Vagina (tissue), 2 donors: Measurements from ENCODE around the gene COQ8A.

Source experiments
- POLR2A ChIP-seq, 2 donors: fragments of 450-650 bp; IDR thresholded peaks; one replicate each; pipeline ENCODE4 v1.6.1; 2017; ENCODE audit warnings: antibody characterized with exemption in 2 of 2, mild to moderate bottlenecking in 2 of 2, moderate library complexity in 2 of 2
- TF ChIP-seq, protein P1 (sequence below), 3 experiments: fragments of 450-650 bp in 2 of 3; fragments of 200-600 bp in 1 of 3; sonication (generic) in 1 of 3; IDR thresholded peaks; one replicate each; pipeline ENCODE4 v1.5.1; 2017 to 2019; ENCODE audit warnings: antibody characterized with exemption in 3 of 3, mild to moderate bottlenecking in 2 of 3, moderate library complexity in 2 of 3

DNA sequence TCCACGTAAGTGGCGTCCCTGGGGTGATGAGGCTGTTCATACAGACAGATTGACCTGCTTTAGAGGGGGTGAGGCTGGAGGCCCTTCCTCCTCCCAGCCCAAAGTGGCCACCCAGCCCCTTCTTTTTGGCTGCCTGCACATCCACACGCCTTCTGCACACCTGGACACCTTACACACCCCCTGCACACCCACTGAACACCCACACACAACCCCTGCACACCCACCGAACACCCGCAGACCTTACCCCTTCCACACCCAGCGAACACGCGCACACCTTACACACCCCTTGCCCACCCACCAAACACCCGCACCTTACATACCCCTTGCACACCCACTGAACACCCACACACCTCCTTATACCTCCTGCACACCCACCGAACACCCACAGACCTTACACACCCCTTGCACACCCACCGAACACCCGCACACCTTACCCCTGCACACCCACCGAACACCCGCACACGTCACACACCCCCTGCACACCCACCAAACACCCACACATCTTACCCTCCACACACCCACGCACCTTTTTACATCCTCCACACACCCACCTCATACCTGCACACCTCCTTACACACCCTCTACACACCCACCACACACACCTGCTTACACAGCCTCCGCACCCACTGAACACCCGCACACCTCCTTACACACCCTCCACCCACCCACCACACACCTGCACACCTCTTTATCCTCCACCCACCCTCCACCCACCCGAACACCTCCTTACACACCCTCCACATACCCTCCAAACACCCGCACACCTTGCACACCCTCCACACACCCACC lies 37.7 kb downstream of the COQ8A start:
- TF ChIP-seq, protein P1, sequence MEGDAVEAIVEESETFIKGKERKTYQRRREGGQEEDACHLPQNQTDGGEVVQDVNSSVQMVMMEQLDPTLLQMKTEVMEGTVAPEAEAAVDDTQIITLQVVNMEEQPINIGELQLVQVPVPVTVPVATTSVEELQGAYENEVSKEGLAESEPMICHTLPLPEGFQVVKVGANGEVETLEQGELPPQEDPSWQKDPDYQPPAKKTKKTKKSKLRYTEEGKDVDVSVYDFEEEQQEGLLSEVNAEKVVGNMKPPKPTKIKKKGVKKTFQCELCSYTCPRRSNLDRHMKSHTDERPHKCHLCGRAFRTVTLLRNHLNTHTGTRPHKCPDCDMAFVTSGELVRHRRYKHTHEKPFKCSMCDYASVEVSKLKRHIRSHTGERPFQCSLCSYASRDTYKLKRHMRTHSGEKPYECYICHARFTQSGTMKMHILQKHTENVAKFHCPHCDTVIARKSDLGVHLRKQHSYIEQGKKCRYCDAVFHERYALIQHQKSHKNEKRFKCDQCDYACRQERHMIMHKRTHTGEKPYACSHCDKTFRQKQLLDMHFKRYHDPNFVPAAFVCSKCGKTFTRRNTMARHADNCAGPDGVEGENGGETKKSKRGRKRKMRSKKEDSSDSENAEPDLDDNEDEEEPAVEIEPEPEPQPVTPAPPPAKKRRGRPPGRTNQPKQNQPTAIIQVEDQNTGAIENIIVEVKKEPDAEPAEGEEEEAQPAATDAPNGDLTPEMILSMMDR (IDR thresholded peaks at IDR 0.05): no peak
- no peak for TF ChIP-seq POLR2A (IDR thresholded peaks at IDR 0.05)
